Measurements from ENCODE around the gene NHLRC1. TPM values are rescaled to one million over a fixed set of nuclear protein-coding genes. Genes with fewer than 3 reads are reported as not detected.

Gene NHLRC1
- total and polyA plus RNA-seq, 9 of the 15 experiments (the other 6 are each of a cell fraction or from before 2014, with no cell fraction given) = not detected

DNA sequence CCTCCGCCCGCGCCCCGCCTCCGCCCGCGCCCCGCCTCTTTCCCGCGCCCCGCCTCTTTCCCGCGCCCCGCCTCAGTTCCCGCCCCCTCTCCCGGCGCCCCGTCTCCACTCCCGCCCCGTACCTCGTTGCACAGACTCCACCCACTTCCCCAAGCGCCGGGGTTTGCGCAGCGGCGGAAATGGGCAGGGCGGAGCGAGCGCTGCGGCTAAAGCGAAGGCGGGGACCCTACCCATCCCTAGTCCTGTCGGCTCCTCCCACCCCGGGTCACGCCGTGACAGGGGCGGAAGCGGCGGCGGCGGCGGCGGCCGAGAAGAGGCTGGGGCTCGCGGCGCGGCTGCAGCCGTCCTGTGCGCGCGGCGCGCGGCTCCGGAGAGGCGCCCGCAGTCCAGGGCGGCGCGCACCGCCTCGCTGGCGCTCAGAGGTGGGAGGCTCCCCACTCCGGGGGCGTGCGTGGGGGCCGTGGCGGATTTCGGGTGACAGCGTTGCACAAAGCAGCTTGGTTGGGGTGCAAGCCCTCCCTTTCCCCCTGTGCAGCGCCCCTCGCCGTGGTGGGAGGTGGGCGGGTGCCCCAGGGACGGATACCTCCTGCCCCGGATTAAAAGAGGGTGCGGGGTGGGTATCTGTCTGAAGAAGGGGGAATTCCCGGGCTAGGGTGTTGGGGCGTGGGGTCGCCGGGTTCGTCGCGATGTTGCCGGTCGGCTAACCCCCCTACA is 32.8 kb upstream of the NHLRC1 start, which contains the start of gene KDM1B (continued):
- TF ChIP-seq, protein P1, sequence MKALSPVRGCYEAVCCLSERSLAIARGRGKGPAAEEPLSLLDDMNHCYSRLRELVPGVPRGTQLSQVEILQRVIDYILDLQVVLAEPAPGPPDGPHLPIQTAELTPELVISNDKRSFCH (CRISPR knock-in tag; IDR thresholded peaks at IDR 0.05) = no peak
- TF ChIP-seq, protein P1 (tag; IDR thresholded peaks at IDR 0.05) = peak; percentile 38; the same call in 1 of the 2 replicates
- TF ChIP-seq SMARCA4 (IDR thresholded peaks at IDR 0.05) = no peak
- TF ChIP-seq, protein P2, sequence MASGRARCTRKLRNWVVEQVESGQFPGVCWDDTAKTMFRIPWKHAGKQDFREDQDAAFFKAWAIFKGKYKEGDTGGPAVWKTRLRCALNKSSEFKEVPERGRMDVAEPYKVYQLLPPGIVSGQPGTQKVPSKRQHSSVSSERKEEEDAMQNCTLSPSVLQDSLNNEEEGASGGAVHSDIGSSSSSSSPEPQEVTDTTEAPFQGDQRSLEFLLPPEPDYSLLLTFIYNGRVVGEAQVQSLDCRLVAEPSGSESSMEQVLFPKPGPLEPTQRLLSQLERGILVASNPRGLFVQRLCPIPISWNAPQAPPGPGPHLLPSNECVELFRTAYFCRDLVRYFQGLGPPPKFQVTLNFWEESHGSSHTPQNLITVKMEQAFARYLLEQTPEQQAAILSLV (tag; IDR thresholded peaks at IDR 0.05) = no peak
- TF ChIP-seq CBX2 (IDR thresholded peaks at IDR 0.05; ENCODE audit: insufficient read depth, low read length, poor library complexity, severe bottlenecking) = no peak
- TF ChIP-seq ZBTB1 (CRISPR knock-in tag; IDR thresholded peaks at IDR 0.05; ENCODE audit: borderline replicate concordance, low read depth) = peak; percentile 22; the same call in 1 of the 2 replicates
- TF ChIP-seq, protein P3, sequence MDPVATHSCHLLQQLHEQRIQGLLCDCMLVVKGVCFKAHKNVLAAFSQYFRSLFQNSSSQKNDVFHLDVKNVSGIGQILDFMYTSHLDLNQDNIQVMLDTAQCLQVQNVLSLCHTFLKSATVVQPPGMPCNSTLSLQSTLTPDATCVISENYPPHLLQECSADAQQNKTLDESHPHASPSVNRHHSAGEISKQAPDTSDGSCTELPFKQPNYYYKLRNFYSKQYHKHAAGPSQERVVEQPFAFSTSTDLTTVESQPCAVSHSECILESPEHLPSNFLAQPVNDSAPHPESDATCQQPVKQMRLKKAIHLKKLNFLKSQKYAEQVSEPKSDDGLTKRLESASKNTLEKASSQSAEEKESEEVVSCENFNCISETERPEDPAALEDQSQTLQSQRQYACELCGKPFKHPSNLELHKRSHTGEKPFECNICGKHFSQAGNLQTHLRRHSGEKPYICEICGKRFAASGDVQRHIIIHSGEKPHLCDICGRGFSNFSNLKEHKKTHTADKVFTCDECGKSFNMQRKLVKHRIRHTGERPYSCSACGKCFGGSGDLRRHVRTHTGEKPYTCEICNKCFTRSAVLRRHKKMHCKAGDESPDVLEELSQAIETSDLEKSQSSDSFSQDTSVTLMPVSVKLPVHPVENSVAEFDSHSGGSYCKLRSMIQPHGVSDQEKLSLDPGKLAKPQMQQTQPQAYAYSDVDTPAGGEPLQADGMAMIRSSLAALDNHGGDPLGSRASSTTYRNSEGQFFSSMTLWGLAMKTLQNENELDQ (CRISPR knock-in tag; IDR thresholded peaks at IDR 0.05; ENCODE audit: borderline replicate concordance) = no peak
- TF ChIP-seq, protein P4, sequence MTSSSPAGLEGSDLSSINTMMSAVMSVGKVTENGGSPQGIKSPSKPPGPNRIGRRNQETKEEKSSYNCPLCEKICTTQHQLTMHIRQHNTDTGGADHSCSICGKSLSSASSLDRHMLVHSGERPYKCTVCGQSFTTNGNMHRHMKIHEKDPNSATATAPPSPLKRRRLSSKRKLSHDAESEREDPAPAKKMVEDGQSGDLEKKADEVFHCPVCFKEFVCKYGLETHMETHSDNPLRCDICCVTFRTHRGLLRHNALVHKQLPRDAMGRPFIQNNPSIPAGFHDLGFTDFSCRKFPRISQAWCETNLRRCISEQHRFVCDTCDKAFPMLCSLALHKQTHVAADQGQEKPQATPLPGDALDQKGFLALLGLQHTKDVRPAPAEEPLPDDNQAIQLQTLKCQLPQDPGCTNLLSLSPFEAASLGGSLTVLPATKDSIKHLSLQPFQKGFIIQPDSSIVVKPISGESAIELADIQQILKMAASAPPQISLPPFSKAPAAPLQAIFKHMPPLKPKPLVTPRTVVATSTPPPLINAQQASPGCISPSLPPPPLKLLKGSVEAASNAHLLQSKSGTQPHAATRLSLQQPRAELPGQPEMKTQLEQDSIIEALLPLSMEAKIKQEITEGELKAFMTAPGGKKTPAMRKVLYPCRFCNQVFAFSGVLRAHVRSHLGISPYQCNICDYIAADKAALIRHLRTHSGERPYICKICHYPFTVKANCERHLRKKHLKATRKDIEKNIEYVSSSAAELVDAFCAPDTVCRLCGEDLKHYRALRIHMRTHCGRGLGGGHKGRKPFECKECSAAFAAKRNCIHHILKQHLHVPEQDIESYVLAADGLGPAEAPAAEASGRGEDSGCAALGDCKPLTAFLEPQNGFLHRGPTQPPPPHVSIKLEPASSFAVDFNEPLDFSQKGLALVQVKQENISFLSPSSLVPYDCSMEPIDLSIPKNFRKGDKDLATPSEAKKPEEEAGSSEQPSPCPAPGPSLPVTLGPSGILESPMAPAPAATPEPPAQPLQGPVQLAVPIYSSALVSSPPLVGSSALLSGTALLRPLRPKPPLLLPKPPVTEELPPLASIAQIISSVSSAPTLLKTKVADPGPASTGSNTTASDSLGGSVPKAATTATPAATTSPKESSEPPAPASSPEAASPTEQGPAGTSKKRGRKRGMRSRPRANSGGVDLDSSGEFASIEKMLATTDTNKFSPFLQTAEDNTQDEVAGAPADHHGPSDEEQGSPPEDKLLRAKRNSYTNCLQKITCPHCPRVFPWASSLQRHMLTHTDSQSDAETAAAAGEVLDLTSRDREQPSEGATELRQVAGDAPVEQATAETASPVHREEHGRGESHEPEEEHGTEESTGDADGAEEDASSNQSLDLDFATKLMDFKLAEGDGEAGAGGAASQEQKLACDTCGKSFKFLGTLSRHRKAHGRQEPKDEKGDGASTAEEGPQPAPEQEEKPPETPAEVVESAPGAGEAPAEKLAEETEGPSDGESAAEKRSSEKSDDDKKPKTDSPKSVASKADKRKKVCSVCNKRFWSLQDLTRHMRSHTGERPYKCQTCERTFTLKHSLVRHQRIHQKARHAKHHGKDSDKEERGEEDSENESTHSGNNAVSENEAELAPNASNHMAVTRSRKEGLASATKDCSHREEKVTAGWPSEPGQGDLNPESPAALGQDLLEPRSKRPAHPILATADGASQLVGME (CRISPR knock-in tag; IDR thresholded peaks at IDR 0.05) = 0 out of 2 replicates have a peak, but pooled peaks have one; percentile 66
- no peak for TF ChIP-seq ZNF133 (CRISPR knock-in tag; IDR thresholded peaks at IDR 0.05)
- TF ChIP-seq PURB (CRISPR knock-in tag; IDR thresholded peaks at IDR 0.05; ENCODE audit: low read depth) = no peak
- TF ChIP-seq PHF20 (IDR thresholded peaks at IDR 0.05; ENCODE audit: partially characterized antibody) = no peak
- TF ChIP-seq ZNF316 (IDR thresholded peaks at IDR 0.05) = no peak
- TF ChIP-seq, protein P5, sequence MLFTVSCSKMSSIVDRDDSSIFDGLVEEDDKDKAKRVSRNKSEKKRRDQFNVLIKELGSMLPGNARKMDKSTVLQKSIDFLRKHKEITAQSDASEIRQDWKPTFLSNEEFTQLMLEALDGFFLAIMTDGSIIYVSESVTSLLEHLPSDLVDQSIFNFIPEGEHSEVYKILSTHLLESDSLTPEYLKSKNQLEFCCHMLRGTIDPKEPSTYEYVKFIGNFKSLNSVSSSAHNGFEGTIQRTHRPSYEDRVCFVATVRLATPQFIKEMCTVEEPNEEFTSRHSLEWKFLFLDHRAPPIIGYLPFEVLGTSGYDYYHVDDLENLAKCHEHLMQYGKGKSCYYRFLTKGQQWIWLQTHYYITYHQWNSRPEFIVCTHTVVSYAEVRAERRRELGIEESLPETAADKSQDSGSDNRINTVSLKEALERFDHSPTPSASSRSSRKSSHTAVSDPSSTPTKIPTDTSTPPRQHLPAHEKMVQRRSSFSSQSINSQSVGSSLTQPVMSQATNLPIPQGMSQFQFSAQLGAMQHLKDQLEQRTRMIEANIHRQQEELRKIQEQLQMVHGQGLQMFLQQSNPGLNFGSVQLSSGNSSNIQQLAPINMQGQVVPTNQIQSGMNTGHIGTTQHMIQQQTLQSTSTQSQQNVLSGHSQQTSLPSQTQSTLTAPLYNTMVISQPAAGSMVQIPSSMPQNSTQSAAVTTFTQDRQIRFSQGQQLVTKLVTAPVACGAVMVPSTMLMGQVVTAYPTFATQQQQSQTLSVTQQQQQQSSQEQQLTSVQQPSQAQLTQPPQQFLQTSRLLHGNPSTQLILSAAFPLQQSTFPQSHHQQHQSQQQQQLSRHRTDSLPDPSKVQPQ (CRISPR knock-in tag; IDR thresholded peaks at IDR 0.05; ENCODE audit: borderline replicate concordance) = 0 out of 2 replicates have a peak, but pooled peaks have one; percentile 18
- TF ChIP-seq SIX5 (IDR thresholded peaks at IDR 0.05; ENCODE audit: borderline replicate concordance in 1 of 2, insufficient read depth in 1 of 2, low read depth in 1 of 2, low read length in 2 of 2) = no peak

All from K562 (cell line).